SH-SY5Y (cell line): ENCODE measurements around the gene ZDHHC14.

Experiments
- GATA2 ChIP-seq: IDR thresholded peaks from 2 replicates; pipeline ENCODE4 v1.6.1; 2011; ENCODE audit warnings: mild to moderate bottlenecking, low read depth, low read length
- GATA3 ChIP-seq: IDR thresholded peaks from 2 replicates; pipeline ENCODE4 v1.6.1; 2011; ENCODE audit warnings: low read depth, mild to moderate bottlenecking, low read length, moderate library complexity

- no peak for TF ChIP-seq GATA3
- no peak for TF ChIP-seq GATA2
These were observed 182.0 kb downstream of the ZDHHC14 start for GRCh38 chr6:157562997-157563396.
